SIG-M5 (cell line): ENCODE data around the gene MIA2.
A peak's percentile ranks its signal among the peaks of the same experiment; 100 is the strongest.
"Not testable (repeated sequence)": the region's sequence is repeated elsewhere in the genome, so short reads cannot be mapped to it uniquely, and the experiment has no call there.

Experiments
- DNase-seq: peaks from one replicate; lab custom pipeline; 2025; lab: John Stamatoyannopoulos, UW

The MIA2 gene

DNA sequence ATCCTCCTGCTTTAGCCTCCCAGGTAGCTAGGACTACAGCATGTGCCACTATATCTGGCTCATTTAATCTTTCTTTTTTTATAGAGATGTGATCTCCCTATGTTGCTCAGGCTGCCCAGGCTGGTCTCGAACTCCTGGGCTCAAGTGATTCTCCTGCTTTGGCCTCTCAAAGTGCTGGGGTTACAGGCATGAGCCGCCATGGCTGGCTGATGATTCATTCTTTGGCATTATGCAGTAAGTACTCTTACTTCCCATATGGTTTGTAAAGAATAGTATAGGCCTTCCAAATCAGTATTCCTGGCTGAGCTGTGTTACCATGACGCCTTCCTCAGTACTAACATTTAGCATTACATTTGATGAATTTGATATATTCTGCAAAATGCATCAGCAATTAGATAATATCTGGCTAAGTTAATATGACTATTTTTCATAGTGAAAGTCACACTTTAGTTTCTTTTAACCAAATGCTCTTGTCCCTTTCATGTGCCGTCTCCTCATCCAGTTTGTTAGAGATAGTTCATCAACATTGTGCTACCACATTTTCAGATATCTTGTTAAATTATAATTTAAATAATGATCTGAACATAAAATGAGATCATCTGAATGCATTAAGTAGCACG lies 3.2 kb upstream of the MIA2 start:
- no peak for DNase-seq

DNA sequence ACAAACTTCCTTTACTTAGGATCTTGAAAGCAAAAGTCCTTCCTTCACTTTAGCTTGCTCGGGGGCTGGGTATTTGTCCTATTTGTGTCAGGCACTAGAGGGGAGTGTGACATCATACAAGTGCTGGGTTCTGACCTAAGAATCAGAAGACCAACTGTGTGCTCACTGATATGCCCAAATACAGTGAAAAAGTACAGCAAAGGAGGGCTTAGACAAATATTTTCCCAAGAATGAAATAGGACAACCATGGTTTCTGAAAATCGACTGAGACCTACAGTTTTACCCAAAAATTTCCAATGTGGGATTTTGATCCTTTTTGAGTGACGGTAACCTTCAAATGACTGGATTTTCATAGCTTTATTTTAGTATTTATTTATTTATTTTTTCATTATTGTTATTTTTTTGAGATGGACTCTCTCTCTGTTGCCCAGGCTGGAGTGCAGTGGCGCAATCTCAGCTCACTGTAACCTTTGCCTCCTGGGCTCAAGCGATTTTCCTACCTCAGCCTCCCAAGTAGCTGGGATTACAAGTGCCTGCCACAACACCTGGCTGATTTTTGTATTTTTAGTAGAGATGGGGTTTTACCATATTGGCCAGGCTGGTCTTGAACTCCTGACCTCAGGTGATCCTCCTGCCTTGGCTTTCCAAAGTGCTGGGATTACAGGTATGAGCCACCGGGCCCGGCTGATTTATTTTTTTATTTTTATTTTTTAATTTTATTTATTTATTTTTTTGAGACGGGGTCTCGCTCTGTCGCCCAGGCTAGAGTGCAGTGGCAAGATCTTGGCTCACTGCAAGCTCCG lies 1.8 kb upstream of the MIA2 start:
- DNase-seq = not testable (repeated sequence)

DNA sequence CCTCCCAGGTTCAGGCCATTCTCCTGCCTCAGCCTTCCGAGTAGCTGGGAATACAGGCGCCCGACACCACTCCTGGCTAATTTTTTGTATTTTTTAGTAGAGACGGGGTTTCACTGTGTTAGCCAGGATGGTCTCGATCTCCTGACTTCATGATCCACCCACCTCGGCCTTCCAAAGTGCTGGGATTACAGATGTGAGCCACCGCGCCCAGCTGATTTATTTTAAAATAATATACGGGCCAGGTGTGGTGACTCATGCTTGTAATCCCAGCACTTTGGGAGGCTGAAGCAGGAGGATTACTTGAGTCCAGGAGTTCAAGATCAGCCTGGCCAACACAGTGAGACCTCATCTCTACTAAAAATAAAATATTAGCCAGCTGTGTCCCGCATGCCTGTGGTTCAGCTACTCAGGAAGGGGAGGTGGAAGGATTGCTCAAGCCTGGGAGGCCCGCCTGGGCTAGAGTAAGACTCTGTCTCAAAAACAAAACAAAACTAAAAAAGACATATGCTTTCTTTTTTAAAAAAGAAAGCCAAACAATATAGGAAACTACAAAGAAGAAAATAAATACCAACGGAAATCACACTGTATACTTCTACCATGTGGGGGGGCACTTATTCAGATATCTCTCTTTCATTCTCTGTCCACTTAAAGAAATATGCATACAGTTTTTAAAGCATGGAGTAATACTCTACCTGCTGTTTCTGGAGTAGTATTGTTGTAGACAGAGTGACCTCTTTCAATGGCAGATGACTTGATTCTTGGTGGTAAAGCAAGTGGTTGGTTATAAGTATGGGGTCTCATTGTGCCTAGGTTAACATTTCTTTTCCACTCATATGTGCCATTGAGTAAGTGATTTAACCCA lies 930 bp upstream of the MIA2 start:
- DNase-seq = no peak

DNA sequence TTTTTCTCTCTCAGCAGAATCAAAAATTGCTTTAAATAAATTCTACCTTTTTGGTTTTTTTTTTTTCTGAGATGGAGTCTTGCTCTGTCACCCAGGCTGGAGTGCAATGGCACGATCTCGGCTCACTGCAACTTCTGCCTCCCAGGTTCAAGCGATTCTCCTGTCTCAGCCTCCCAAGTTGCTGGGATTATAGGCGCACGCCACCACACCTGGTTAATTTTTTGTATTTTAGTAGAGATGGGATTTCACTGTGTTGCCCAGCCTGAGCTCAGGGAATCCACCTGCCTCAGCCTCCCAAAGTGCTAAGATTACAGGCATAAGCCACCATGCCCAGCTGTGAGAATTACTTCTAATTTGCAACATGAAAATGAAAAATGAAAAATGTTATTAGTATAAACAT lies 1.3 kb downstream of the MIA2 start:
- DNase-seq = not testable (repeated sequence)

DNA sequence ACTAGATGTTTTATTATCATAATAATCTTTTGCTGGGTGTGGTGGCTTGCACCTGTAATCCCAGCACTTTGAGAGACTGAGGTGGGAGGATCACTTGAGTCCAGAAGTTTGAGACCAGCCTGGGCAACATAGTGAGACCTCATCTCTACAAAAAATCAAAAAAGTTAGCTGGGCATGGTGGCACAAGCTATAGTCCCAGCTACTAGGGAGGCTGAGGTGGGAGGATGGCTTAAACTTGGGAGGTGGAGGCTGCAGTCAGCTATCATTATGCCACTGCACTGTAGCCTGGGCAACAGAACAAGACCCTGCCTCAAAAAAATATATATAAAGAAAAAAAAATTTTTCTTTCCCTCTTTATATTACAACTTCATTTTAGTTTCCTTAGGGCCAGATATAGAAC lies 1.8 kb downstream of the MIA2 start:
- not testable (repeated sequence) for DNase-seq

DNA sequence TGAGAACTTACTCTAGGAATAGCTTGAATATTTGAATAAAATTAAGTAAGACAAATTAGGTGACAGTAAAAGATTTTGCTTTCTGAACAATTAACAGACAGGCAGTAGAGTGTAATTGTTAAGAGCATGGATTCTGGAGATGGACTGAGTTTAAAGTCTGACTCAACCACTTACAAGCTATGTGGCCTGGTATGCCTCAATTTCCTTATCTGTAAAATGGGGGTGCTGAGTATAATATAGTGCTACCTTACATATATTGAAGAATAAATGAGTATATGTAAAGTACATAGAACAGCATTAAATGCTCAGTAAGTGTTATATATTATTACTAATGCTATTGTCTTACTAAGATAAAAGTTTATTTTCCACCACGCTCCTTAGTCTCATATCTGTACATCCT lies 7.1 kb downstream of the MIA2 start:
- DNase-seq = no peak

DNA sequence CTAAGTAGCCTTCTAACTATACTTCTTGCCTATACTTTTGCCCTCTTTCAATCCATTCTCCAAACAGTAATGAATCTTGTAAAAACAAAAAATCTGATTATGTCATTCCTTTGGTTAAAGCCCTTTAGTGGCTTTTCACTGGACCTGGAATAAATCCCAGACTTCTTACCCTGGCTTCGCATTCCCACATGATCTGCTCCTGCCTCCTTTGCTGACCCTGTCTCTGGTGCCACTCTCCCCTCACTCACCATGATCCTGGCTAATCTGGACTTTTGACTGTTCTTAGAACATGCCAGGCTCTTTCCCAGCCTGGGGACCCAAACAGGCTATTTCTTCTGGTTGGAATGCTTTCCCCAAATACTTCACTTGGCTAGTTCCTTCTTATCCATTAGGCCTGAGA lies 7.9 kb downstream of the MIA2 start:
- no peak for DNase-seq

DNA sequence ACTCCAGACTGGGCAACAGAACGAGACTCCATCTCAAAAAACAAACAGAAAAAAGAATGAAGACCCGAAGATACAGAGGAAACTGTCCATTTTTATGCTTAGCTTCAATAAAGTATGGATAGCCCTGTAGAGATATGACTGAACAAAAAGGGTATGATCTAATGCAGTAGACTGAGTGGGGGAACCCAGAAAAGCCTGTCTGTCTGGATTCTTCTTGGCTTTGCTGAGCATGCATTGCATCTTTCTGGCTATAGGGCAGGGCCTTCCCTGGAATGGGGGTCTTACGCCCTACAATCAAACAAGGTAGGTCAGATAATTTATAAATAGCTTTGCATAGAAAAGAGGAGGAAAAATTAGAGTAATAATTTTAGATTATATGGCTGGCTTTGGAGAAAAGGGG lies 10.1 kb downstream of the MIA2 start:
- no peak for DNase-seq

DNA sequence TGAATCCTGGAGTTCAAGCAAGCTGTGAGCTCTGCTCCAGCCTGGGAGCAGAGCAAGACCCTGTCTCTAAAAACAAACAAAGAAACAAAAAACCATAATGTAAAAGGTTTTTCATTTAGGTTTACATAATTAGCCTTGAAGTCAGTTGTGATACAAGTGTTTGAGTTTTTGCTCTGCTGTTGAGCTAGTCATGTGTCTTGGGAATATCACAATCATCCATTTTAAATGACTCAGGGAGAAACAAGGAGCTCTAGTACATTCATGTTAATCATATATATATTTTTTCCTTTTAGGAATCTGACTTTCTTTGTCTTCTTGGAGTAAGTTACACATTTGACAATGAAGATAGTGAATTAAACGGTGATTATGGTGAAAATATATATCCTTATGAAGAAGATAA lies 12.9 kb downstream of the MIA2 start:
- no peak for DNase-seq

DNA sequence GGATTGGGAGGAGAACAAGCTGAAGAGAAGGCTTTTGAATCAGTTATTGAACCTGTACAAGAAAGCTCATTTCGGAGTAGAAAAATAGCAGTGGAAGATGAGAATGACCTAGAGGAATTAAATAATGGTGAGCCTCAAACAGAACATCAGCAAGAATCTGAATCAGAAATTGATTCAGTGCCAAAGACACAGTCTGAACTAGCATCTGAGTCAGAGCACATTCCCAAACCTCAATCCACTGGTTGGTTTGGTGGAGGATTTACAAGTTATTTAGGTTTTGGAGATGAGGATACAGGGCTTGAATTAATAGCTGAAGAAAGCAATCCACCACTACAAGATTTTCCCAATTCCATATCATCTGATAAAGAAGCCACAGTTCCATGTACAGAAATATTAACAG lies 13.5 kb downstream of the MIA2 start:
- DNase-seq = no peak

DNA sequence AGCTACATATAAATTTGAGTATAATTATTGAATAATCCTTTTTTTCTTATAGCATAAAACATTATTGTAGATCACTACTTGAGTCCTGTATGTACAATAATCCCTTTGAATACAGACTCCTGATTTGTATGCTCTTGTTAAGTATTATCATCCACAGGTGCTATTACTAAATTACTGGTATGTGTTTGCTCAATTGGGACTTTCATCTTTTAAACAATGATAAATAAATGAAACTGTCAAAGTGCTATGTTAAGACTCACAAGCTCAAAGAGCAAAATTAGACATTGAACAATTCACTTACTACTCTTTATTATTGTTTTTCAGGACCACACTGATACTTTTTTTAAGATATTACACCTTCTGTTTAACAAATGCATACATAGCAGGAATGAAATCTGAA lies 17.8 kb downstream of the MIA2 start:
- DNase-seq = no peak

DNA sequence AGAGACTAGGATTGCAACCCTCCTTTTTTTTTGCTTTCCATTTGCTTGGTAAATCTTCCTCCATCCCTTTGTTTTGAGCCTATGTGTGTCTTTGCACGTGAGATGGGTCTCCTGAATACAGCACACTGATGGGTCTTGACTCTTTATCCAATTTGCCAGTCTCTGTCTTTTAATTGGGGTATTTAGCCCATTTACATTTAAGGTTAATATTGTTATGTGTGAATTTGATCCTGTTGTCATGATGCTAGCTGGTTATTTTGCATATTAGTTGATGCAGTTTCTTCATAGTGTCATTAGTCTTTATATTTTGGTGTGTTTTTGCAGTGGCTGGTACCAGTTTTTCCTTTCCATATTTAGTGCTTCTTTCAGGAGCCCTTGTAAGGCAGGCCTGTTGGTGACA lies 23.7 kb downstream of the MIA2 start:
- not testable (repeated sequence) for DNase-seq

DNA sequence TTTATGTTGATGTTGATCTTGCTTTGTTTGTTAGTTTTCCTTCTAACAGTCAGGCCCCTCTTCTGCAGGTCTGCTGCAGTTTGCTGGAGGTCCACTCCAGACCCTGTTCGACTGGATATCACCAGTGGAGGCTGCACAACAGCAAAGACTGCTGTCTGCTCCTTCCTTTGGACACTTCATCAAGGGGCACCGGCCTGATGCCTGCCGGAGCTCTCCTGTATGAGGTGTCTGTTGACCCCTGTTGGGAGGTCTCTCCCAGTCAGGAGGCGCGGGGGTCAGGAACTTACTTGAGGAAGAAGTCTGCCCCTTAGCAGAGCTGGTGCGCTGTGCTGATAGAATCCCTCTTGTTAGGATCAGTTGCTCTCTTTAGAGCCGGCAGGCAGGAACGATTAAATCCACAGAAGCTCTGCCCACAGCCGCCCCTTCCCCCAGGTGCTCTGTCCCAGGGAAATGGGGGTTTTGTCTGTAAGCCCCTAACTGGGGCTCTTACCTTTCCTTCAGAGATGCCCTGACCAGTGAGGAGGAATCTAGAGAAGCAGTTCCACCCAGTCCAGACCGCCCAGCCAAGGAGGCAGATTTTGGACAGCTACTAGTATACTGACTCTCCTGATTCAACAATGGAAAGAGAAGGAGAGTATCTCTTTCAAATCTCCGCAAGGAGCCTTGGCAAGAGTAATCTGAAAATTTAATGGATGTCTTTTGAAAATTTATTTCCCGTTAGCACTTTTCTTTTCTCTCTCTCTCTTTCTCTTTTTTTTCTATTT lies 25.2 kb downstream of the MIA2 start:
- no peak for DNase-seq

DNA sequence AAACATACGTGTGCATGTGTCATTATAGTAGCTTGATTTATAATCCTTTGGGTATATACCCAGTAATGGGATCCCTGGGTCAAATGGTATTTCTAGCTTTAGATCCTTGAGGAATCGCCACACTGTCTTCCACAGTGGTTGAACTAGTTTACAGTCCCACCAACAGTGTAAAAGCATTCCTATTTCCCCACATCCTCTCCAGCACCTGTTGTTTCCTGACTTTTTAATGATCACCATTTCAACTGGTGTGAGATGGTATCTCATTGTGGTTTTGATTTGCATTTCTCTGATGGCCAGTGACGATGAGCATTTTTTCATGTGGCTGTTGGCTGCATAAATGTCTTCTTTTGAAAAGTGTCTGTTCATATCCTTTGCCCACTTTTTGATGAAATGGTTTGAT lies 26.4 kb downstream of the MIA2 start:
- DNase-seq = not testable (repeated sequence)

DNA sequence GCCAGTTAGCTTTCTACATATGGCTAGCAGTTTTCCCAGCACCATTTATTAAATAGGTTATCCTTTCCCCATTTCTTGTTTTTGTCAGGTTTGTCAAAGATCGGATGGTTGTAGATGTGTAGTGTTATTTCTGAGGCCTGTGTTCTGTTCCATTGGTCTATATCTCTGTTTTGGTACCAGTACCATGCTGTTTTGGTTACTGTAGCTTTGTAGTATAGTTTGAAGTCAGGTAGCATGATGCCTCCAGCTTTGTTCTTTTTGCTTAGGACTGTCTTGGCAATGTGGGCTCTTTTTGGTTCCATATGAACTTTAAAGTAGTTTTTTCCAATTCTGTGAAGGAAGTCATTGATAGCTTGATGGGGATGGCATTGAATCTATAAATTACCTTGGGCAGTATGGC lies 28.5 kb downstream of the MIA2 start:
- DNase-seq = not testable (repeated sequence)

DNA sequence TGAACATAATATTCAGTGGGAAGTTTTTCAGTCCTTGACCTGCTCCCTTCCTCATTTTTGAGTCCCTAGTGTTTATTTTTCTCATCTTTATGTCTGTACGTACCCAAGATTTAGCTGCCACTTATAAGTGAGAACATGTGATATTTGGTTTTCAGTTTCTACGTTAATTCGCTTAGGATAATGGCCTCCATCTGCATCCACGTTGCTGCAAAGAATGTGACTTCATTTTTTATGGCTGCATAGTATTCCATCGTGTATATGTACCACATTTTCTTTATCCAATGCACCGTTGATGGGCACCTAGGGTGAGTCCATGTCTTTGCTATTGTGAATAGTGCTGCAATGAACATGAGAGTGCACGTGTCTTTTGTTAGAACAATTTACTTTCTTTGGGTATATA lies 30.3 kb downstream of the MIA2 start:
- DNase-seq = no peak

DNA sequence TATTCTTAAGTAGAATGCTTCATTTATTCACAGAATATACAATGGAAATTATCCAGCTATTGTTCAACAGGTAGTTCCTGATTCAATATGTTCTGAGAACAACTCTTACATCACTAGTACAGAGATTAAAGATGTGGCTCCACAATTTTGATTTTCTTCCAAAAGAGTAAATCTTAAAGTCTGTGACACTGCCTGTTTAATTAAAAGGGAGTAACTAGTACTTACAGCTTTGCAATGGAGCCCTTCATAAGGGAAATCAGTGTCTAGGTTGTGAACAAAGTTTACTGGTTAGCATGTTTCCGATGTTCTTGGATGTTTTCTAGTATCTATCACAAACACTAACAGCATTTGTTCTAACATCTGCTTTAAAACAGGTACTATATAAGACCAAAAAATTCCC lies 30.8 kb downstream of the MIA2 start:
- no peak for DNase-seq

DNA sequence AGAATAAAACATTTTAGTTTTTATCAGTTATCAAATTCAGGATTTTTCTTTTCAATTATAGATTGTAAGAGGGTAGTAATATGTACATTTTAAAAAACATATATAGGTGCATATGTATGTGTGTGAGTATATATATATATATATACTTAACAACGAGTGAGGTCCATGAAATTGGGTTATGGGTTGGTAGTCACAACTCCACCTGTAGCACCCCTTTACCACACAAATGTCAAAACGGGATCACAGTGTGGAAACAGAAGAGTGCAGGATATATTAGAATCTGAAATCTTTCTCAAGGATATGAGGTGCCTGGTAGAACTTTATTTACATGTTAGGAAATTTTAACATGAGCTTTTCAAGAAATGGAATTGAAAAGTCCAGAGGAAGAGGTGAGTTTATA lies 31.3 kb downstream of the MIA2 start:
- no peak for DNase-seq

DNA sequence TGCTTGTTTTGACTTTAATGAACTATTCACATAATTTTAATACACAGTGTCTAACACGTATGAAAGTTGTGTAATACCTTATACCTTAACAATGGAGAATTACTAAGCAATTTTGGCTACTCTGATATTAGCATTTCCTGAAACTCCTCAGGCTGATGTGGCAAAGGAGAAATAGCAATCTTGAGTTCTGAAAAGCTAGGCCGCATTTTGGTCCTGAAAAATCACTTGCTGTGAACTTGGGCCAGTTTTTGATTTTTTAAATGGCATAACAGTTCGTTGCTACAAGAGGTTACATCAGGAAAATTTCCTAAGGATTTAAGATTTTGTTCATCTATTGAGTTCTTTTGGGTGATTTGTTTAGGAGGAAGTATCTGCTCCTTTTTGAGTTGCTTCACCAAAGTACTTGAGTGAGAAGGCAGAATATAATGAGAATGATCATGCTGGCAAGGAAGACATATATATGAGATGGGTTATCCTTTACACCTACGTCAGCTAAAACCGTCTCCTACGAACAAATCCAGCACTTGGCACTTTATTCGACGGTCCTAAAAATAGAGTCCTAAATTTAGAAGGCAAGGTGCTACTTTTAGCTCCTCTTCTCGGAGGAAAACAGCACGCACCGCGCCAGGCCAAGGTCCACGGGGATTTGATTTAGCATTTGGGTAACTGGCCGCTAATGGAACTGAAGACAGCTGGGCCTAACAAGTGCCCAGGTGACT lies 32.2 kb downstream of the MIA2 start:
- DNase-seq = no peak

DNA sequence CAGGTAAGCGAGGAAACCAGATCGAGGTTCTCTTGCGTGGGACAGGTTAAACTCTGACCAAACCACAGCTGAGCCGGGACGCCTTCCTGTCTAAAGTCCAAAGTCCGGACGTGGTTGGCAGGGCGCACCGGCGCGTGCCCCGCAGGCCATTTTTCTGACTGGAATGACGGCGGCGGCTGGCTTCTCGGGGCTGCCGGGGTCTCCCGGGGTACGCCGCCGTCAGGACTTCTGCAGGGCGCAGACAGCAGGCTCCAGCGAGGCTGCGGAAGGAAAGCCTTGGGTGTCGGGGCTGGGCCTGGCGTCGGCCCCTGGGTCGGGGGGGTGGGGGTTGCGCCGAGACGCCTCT lies 32.8 kb downstream of the MIA2 start:
- no peak for DNase-seq

DNA sequence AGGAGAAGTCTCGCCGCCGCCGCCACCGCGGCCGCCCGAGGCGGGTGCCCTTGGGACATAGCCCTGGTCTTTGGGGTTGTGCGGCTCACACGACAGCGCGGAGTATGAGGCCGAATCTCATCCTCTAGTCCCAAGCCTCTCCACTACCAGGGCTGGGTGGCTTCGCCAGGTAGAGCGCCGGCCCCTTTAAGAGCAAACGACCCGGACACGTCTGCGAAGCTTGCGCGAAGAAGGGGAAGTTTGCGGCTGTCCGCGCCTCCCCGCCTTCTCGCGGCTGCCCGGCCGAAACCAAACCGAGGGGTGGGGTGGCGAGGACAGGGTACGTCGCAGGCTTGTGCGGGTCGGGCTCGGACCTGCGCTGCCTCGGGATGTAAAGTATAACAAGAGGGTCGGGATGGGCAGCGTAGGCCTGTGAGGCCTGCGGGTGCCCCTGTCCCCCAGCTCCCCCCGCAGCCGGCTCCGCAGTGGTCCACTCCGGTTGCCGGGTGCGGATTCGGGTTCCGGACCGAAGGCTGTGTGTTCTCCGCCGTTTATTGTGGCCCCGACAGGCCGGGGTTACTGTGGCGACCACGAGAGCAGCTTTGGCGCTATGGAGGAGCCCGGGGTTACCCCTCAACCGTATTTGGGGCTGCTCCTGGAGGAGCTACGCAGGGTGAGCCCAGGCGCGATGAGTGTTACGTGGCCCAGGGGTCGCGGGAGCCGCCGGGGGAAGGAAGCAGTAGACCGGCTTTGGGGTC lies 33.3 kb downstream of the MIA2 start:
- peak; percentile 10 for DNase-seq
